ENCODE data around the gene GSTM2. TPM values are rescaled to one million over a fixed set of nuclear protein-coding genes. Genes with fewer than 3 reads are reported as not detected.

GSTM2 gene
- total RNA-seq, 1 experiment from 2014 or later, result 5.9 TPM

- no peak overlapping the region for H3K27ac ChIP-seq (ENCODE audit: low read depth, low read length)
- DNase-seq (ENCODE audit: low read depth, low spot score) (no peak), ATAC-seq (no peak)
- H3K36me3 ChIP-seq (ENCODE audit: control insufficient read depth in 1 of 2, insufficient read depth in 2 of 2, low read length in 2 of 2), result no peaks in the 10 kb centered on the region; a peak in 1 of 4 replicates
- no peaks in the 10 kb centered on the region for H3K79me2 ChIP-seq (ENCODE audit: insufficient read depth, low read length)
- no TSS peak for BruUV-seq (replicated peaks)
- no peak overlapping the region for H2AFZ ChIP-seq (ENCODE audit: low read depth, low read length, poor library complexity, severe bottlenecking)
- no peaks in the 10 kb centered on the region for H3K27me3 ChIP-seq (ENCODE audit: insufficient read depth, low read length)
- TF ChIP-seq EGR1 (IDR thresholded peaks at IDR 0.05; ENCODE audit: low read depth) (no peak), CEBPB (IDR thresholded peaks at IDR 0.05; ENCODE audit: low read depth) (no peak), RAD21 (IDR thresholded peaks at IDR 0.05; ENCODE audit: low read depth) (no peak), EZH2phosphoT487 (IDR thresholded peaks at IDR 0.05; ENCODE audit: borderline replicate concordance) (no peak), YY1 (IDR thresholded peaks at IDR 0.05; ENCODE audit: extremely low read depth, insufficient replicate concordance, low read depth, low read length) (no peak), ELF1 (IDR thresholded peaks at IDR 0.05; ENCODE audit: borderline replicate concordance, low read depth) (no peak), FOSL1 (IDR thresholded peaks at IDR 0.05; ENCODE audit: low read depth) (no peak)
- TF ChIP-seq, protein P1, sequence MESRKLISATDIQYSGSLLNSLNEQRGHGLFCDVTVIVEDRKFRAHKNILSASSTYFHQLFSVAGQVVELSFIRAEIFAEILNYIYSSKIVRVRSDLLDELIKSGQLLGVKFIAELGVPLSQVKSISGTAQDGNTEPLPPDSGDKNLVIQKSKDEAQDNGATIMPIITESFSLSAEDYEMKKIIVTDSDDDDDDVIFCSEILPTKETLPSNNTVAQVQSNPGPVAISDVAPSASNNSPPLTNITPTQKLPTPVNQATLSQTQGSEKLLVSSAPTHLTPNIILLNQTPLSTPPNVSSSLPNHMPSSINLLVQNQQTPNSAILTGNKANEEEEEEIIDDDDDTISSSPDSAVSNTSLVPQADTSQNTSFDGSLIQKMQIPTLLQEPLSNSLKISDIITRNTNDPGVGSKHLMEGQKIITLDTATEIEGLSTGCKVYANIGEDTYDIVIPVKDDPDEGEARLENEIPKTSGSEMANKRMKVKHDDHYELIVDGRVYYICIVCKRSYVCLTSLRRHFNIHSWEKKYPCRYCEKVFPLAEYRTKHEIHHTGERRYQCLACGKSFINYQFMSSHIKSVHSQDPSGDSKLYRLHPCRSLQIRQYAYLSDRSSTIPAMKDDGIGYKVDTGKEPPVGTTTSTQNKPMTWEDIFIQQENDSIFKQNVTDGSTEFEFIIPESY (IDR thresholded peaks at IDR 0.05; ENCODE audit: extremely low read depth, insufficient replicate concordance, low read length), result no peak
- TF ChIP-seq, protein P2, sequence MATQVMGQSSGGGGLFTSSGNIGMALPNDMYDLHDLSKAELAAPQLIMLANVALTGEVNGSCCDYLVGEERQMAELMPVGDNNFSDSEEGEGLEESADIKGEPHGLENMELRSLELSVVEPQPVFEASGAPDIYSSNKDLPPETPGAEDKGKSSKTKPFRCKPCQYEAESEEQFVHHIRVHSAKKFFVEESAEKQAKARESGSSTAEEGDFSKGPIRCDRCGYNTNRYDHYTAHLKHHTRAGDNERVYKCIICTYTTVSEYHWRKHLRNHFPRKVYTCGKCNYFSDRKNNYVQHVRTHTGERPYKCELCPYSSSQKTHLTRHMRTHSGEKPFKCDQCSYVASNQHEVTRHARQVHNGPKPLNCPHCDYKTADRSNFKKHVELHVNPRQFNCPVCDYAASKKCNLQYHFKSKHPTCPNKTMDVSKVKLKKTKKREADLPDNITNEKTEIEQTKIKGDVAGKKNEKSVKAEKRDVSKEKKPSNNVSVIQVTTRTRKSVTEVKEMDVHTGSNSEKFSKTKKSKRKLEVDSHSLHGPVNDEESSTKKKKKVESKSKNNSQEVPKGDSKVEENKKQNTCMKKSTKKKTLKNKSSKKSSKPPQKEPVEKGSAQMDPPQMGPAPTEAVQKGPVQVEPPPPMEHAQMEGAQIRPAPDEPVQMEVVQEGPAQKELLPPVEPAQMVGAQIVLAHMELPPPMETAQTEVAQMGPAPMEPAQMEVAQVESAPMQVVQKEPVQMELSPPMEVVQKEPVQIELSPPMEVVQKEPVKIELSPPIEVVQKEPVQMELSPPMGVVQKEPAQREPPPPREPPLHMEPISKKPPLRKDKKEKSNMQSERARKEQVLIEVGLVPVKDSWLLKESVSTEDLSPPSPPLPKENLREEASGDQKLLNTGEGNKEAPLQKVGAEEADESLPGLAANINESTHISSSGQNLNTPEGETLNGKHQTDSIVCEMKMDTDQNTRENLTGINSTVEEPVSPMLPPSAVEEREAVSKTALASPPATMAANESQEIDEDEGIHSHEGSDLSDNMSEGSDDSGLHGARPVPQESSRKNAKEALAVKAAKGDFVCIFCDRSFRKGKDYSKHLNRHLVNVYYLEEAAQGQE (IDR thresholded peaks at IDR 0.05; ENCODE audit: low read depth), result no peak
- TF ChIP-seq, protein P3, sequence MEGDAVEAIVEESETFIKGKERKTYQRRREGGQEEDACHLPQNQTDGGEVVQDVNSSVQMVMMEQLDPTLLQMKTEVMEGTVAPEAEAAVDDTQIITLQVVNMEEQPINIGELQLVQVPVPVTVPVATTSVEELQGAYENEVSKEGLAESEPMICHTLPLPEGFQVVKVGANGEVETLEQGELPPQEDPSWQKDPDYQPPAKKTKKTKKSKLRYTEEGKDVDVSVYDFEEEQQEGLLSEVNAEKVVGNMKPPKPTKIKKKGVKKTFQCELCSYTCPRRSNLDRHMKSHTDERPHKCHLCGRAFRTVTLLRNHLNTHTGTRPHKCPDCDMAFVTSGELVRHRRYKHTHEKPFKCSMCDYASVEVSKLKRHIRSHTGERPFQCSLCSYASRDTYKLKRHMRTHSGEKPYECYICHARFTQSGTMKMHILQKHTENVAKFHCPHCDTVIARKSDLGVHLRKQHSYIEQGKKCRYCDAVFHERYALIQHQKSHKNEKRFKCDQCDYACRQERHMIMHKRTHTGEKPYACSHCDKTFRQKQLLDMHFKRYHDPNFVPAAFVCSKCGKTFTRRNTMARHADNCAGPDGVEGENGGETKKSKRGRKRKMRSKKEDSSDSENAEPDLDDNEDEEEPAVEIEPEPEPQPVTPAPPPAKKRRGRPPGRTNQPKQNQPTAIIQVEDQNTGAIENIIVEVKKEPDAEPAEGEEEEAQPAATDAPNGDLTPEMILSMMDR (IDR thresholded peaks at IDR 0.05 in 2 of 3, conservative IDR thresholded peaks at IDR 0.05 in 1 of 3; ENCODE audit: borderline replicate concordance in 1 of 3, insufficient read depth in 1 of 3, low read depth in 2 of 3, low read length in 2 of 3), result no peak
- H3K4me2 ChIP-seq (ENCODE audit: low read length), result no peak overlapping the region
- intact Hi-C loops (cut with micrococcal nuclease), result no loop called here
- H3K4me1 ChIP-seq (ENCODE audit: control insufficient read depth in 1 of 2, insufficient read depth in 2 of 2, low read length in 2 of 2), result peaks cover 0 to 23% of the 10 kb centered on the region in 2 experiments; a peak in 3 of 4 replicates
- POLR2A ChIA-PET, result no interaction called here
- H3K9ac ChIP-seq (ENCODE audit: low read length), result no peak overlapping the region
- H3K4me3 ChIP-seq (replicated peaks in 1 of 2; ENCODE audit: low read depth in 1 of 2, low read length in 2 of 2), result no peak overlapping the region
- H3K9me3 ChIP-seq (ENCODE audit: control insufficient read depth in 1 of 2, insufficient read depth in 1 of 2, low read depth in 1 of 2, low read length in 2 of 2), result no peaks in the 10 kb centered on the region
- CTCF ChIA-PET, result interaction anchor here (2.9 kb wide), 1 partner anchor 18 kb away, joined by 11 read pairs; no protein-coding TSS in a partner anchor
- RAD21 ChIA-PET (ENCODE audit: low non-redundant PET in 1 of 2, low total read pairs in 2 of 2, uncharacterized antibody in 2 of 2, unreplicated experiment in 2 of 2), result no interaction called here
- no peaks in the 10 kb centered on the region for H3K9me2 ChIP-seq (ENCODE audit: insufficient read depth)
- H4K20me1 ChIP-seq (ENCODE audit: insufficient read depth), result no peaks in the 10 kb centered on the region
These were observed 9.9 kb upstream of the GSTM2 start for GRCh38 chr1:109657970-109658369.
